GM12878 (cell line): Measurements from ENCODE around the gene PTPRU.

ENCODE experiments used
- CREM ChIP-seq: IDR thresholded peaks from 2 replicates; pipeline ENCODE4 v1.6.1; 2014; ENCODE audit warnings: antibody characterized with exemption, low read depth
- EP300 ChIP-seq, 2 experiments: fragments of 150-350 bp in 1 of 2; IDR thresholded peaks; 2 replicates each; pipeline ENCODE4 v1.6.1; 2011 to 2012; ENCODE audit warnings: low read depth in 2 of 2, low read length in 2 of 2, borderline replicate concordance in 1 of 2, improper control_type of control experiment in 1 of 2, inconsistent platforms in 1 of 2; ENCODE audit not compliant: control insufficient read depth in 1 of 2
- MEF2A ChIP-seq: IDR thresholded peaks from 2 replicates; pipeline ENCODE4 v1.6.1; 2011; ENCODE audit warnings: low read depth, mild to moderate bottlenecking, low read length, moderate library complexity; ENCODE audit not compliant: insufficient read depth
- NR2C1 ChIP-seq: fragments of 450-650 bp; IDR thresholded peaks from 2 replicates; pipeline ENCODE4 v1.6.1; 2017; ENCODE audit warnings: antibody characterized with exemption, mild to moderate bottlenecking, moderate library complexity
- POLR2A ChIP-seq: IDR thresholded peaks from 2 replicates; pipeline ENCODE4 v1.6.1; 2011; ENCODE audit warnings: low read depth, mild to moderate bottlenecking, low read length
- SIN3A ChIP-seq: IDR thresholded peaks from 2 replicates; pipeline ENCODE4 v1.6.1; 2012; ENCODE audit warnings: low read depth, low read length, improper control_type of control experiment
- SREBF2 ChIP-seq: IDR thresholded peaks from 2 replicates; pipeline ENCODE4 v1.6.1; 2012; ENCODE audit warnings: mild to moderate bottlenecking, low read length
- TF ChIP-seq, protein P1 (sequence below): IDR thresholded peaks from 2 replicates; pipeline ENCODE4 v1.6.1; 2012; ENCODE audit warnings: low read depth, low read length, improper control_type of control experiment

DNA sequence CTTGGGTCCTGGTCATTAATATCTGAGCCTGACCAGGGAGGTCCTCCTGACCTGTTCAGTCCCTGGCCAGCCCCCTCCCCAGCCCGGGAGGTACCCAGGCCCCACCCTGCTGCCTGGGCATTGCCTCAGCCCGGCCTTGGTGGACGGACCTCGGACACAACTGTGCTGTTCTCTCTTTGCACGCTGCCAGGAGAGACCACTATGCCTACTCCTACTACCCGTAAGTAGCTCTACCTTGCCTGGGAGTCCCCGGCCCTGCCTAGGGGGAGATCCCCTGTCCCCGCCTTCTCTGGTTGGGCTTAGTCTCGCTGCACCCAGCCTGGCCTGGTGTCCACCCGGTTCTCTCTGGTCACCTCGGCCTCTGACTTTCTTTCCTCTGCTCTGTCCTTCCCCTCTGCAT is 53.2 kb downstream of the PTPRU start:
- TF ChIP-seq, protein P1, sequence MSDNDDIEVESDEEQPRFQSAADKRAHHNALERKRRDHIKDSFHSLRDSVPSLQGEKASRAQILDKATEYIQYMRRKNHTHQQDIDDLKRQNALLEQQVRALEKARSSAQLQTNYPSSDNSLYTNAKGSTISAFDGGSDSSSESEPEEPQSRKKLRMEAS = no peak
- TF ChIP-seq POLR2A (no peak), EP300 (IDR thresholded peaks at IDR 0.05; ENCODE audit: borderline replicate concordance in 1 of 2, control insufficient read depth in 1 of 2, low read depth in 2 of 2, low read length in 2 of 2) (no peak), SIN3A (no peak), MEF2A (no peak), NR2C1 (no peak), CREM (no peak), SREBF2 (no peak)
